ENCODE measurements around the gene SMARCAL1.
"Not testable (repeated sequence)": the region's sequence is repeated elsewhere in the genome, so short reads cannot be mapped to it uniquely, and the experiment has no call there.

The SMARCAL1 gene

DNA sequence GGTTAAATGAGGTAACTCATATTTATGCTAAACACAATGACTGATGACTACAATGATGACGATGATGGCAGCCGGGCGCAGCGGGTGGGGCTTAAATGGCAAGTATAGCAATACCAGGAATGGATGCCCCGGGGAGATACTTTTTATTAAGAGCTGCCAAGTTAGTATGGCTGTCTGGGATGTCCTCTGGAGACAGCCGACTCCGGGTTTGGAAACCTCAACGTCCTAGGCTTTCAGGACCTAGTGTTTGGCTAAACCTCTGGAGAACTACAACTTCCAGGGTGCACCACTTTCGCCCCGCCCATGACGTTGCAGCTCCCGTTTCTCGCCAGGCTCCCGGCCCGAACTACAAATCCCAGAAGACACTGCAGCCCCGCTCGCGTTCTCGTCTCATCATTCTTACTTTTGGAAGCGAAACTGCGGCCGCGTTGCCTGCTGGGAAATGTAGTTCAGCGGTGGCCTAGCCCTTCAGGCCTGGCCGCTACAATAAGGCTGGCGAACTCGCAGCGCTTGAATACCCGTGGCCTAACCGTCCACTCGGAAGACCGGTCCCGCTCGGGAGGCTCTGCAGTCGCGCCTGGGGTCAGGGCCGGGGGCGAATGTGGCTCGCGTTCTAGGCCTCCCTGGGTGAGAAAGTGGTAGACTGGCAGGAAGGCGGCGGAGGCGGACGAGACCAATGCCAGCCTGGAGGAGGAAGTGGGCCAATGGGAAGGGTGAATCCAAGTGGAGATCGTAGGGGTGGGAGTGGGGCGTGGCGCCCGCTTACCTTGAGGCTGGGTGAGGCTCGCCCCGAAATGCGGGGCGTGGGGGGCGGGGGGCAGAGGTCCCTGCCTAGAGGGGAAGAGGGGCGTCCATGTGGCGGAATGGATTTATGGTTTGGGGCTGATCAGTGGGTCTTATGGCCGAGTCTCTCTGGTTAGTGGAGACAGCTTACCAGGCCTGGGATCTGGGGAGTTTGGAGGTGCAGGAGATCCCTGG lies at the start of gene SMARCAL1:
TSS of gene SMARCAL1 (plus strand) at position 463 of the 978 bp plus-strand sequence. CDS start 2,221 bp downstream, outside the sequence.
- DNase-seq: peak; percentile 96

DNA sequence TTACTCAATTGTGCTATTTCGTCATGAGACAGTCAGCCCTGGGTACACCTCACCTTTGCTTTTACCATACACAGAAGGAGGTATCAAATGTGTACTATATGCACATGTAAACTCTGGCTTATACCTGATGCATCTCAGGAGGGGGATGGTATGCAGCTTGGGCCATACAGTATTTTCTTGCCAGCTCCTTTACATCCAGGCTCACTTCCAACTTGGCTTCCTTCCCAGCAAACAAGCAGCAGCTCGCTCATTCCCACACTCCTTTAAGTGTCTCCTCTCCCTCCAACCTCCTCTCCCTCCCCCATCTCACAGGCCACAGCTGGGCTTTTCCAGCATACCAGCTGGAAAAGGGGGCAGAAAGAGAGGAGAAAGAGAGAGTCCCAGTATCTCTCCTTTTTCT lies 49.6 kb upstream of the SMARCAL1 start:
- no peak for DNase-seq

DNA sequence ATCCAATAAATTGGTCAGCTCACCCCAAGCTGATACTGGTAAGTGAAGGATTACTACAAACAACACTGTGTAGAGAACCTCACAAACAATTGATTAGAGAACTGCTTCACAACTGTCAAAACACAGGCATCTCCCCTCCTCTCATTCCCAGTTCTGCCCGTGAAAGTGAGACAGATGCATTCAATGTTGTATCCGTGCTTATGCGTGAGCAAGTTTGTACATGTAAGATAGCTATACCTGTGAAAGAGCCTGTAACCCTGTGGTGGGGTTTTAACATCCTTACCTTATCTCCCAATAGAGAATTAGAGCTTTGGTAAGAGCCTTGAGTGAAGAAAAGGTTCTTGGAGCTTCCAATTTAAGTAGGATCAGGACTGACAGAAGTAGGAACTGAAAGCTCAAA lies 49.1 kb upstream of the SMARCAL1 start:
- no peak for DNase-seq

DNA sequence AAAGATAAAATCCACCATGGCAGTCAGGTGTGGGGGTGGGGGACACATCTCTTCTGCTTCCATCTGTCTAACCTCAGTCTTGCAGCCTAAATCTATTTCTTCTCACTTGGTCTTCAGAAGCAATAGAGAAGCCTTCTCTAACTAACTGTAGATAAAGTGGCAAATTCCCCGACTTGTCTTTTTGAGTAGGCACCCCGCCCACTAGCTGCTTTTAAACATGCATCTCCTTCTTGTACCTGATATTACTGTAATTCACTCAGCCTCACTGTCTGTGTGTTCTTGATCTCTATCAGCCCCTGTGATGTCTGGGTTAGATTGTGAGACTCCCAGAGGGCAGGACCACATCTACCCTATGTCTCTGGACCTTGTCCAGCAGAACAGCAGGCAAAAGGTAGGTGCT lies 46.8 kb upstream of the SMARCAL1 start:
- no peak for DNase-seq

DNA sequence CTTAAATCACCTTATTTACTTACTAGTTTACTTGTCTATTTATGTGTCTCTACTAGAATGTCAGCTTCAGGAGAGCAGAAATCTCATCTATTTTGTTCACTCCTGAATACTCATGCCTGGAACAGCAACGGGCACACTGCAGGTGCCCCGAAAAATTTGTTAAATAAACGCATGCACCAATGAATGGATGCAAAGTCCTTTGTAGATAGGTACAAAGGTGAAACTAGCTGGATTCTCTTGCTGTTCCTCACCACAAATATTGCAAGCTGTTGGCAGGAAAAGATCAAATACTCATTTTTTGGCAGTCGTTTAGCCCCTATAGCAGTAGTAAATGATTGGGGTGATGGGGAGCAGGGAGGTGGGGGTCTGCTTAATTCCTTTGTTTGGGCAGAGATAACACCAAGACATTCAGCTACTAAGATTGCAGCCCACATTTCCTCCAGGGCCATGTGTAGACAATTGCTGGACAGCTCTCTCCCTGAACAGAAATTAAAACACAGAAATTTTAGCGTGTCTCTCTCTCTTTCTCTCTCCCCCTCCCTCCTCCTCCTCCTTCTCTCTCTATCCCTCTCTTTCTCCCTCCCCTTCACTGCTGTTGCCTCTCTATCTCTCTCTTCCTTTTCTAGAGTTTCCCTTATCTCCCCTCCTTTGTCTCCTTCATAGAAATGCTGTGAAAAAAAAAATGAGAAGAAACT lies 45.4 kb upstream of the SMARCAL1 start:
- no peak for DNase-seq

DNA sequence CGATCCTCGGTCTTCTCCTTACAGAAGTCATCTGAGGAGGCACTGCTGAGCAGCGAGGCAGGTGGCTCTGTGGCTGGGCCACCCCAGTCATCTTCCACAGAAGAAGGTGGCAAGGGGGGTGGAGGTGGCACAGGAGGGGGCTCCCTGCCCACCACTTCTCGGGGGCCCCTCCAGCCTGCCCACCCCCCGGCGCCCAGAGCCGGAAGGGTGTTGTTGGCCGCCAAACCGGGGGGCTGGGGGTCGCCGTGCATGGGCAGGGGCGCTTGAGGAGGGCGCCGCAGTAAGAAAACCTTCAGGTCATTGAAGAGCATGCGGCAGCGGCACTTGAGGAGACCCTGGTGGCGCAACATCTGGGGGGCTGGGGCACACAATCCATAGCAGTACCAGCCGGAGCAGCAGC lies 42.5 kb upstream of the SMARCAL1 start:
- no peak for DNase-seq

DNA sequence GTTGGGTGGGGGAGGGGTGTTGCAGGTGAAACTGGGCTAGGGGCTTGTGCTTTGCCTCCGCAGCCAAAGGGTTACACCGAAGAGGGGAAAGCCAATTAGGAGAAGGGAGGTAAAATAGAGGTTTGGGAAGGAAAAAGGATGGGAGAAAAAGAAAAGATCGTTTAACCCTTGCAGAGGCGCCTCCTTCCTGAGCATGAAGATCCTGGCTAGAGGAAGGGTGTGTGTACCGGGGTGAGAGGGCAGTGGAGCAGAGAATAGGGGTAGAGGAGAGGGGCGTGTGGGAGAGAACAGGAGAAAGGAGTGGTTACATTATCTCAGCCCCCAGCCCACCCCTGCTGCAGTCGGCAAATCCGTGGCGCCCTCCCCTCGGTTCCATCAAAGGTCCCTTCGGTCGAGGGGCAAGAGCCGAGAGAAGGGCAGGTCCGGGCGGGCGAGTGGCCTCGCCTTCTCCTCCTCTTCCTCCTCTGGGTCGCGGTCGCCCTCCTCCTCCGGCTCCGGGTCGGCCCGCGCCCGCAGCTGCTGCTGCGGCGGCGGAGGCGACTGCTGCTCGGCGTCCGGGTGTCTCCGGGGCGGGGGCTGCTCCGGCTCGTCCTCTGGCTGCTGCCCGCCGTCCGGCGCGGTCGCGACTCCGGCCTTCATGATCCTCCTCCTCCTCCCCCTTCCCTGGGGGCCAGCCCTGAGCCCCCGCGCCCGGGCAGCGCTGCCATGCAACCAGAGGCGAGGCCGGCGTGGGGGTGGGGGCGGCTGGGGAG lies 41.1 kb upstream of the SMARCAL1 start:
- no peak for DNase-seq

DNA sequence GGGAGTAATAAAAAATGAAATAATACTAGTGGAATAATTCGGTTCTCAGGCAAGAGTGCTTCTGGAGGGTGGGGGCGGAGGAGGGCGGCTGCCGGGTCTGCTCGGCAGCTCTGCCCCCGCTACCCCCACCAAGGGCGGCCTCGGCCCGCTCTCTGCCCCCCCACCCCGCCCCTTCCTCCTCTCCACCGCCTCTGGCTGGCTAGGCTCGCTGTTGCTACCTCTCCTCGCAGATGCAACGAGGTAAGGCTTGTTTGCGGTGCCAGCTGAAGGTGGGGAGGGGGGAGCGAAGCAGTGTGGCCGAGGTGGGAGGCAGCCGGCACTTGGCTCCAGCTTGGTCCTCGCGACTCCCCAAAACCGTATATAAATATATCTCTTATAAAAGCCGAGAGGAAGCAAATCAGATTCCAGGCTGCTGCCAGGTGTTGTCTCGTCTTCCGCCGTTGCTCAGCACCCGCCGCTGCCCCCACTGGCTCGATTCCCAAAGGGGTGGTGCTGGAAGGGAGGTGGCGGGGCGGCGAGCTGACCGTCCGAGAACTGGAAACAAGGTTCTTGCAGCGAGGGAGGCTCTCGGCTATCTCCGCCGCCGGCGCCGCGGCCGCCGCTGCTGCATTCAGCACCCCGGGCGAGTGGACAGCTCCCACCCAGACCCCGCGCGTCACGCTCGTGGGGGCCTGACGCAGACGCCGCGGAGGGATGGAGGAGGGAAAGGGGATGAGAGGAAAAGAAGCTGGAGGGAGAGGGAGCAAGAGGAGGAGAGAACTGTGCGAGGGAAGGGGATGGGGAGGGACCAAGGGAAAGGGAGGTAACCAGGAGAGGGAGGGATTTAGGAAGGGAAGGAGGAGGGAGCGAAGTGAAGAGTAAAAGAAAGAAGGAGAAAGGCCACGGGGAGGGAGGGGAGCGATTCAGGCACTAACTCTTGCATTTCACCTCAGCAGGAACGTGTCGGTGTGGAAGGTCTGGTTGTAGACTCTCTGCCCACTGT lies 40.3 kb upstream of the SMARCAL1 start, which contains the start of gene MARCHF4:
TSS of gene MARCHF4 (minus strand) at position 763 of the 982 bp plus-strand sequence. CDS start 2,223 bp downstream, outside the sequence.
- DNase-seq: peak; percentile 58

DNA sequence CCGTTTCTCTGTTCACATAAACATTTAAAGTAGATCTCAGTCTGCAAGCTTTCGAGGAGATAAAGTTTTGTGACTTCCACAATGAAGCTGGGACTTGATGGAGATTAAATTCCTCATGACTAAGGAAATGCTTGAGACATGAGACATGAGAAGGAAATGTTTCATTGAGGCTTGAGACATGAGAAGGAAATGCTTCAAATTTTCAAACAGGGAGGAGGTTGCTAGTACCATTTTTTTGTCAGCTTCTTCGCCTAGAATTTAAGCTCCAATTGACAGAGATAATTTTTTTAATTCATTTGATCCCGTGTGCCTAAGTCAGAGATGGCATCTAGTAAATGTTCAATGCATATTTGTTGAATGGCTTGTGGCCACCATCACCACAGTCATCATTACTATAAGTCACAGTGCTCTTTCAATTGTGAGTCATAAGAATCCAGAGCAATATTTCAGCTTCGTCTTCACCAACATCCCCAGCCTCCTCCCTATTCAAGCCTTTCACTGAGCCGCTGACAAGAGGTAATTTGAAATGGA lies 39.5 kb upstream of the SMARCAL1 start:
- DNase-seq: no peak

DNA sequence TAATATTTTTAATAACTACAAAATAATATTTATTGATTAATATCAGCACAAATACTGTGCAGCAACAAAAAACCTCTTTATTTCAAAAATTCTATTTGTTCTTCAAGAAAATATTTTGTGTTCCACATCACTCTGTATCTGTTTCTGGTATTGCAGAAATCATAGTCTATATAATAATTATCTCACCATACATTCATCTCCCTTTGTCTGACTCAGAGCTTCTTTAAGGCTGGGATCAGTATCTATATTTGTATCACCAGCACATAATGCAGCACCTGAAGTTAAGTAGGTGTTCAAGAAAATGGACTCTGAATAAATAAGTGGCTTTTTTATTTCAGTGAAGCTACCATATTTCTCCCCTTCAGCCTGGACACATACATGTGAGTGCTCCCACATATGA lies 38.4 kb upstream of the SMARCAL1 start:
- no peak for DNase-seq

DNA sequence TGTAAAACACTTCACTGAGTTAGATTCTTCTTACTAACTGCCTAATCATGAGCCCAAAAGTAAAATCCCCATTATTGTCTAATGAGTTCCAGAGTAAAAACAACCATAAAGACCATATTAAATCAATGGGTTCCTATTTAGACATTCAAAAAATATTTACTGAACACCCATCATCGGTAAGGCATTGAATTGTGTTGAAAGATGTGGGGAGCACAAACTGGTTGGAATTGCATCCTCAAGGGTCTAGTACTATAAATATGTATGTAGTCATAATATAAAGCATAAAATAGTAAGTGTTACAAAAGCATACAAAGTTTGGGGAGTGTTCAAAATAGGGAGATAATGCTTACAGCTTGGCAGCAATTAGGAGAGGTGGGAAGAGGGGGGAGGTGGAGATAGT lies 37.0 kb upstream of the SMARCAL1 start:
- no peak for DNase-seq

DNA sequence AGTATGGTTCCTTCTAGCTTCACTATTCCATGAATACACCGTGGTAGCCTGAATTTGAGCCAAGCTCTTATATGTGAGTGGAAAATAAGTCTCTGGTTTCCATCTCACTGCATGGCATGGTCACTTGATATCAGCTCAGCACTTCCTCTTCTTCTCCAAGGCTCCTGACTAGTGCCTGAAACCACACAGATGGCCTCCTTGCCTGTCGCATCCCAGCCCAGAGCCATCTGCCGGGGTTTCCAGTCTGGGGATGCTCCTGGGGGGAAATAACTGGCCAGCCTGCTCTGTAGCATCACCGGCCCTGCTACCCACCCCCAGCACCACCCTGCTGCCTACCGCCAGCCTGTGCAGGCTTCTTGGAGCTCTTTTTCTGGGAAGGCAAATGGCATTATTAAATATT lies 32.3 kb upstream of the SMARCAL1 start:
- no peak for DNase-seq

DNA sequence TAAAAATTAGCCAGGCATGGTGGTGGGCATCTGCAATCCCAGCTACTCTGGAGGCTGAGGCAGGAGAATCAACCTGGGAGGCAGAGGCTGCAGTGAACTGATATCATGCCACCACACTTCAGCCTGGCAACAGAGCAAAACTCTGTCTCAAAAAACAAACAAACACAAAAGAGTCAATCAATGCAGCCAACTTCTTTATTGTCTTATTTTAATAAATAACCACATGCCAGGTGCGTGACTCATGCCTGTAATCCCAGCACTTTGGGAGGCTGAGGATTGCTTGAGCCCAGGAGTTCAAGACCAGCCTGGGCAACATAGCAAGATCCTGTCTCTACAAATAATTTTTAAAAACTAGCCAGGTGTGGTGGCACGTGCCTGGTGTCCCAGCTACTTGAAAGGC lies 27.9 kb upstream of the SMARCAL1 start:
- not testable (repeated sequence) for DNase-seq

DNA sequence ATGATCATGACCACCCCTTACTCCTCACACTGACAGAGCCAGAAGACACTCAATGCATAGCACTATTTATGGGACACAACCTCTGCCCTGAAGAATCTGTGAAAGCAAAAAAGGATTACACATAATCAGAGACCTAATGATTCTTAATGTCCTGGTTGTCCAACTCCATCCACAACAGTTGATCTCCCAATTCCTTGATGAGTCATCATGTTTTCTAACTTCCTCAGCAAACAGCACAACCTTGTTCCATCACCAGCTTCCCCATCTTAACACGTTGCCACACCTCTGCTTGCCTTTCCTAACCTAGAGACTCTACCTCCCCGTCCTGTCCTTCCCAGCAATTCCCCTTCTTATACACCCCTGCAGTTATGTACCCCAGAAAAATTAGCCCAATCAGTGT lies 26.8 kb upstream of the SMARCAL1 start:
- DNase-seq: no peak

DNA sequence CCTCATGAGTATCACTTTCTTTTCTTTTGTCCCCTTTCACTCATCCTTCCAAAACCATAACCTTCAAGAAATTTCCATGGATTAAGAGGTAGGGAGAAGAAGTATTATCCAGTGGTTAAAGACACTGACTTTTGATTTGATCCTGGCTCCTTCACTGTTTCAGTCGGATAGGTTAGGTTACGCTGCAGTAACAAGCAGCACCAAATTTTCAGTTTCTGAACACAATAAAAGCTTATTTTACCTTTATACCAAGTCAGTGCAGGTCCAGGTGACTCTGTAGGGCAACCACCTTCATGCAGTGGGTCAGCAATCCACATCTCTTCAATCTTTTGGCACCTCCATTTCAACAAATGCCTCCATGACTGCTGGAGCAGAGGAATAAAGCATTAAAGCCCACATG lies 25.0 kb upstream of the SMARCAL1 start:
- no peak for DNase-seq

DNA sequence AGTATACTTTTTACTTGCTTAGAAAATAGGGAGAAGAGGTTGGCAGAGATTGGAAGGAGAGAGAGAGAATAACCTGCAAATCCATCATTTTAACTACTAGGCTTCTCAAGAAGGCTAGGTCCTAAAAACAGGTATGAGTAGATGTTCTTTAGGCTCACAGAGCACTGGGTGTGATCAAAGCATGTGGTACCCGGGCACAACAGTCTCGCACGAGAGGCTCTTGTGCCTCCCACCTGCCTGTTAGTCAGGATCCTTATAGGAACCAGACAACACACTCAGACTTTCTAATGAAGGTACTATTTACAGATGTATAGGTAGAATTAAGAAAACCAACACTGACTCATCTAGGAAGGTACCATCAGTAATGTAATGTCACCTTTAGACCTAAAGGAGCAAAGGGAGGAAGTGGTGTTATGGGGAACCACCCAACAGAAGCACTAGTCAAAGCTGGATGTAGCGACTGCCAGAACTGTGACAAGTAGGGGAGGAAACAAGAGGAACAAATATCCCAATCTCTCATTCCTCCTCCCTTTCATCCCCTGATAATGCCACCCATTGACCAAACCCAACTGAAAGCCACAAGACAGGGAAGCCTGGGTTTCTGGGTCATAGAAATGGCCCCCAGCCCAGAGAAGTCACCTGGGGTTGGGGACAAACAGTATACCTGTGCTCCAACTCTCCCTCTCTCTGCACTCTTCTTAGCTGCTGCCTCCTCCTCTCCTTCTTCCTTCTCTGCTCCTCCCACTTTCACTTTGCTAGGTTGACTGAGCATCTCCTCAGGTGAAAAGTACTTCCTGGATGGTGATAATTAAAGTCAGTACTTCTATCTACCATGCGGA lies 24.0 kb upstream of the SMARCAL1 start:
- DNase-seq: no peak

DNA sequence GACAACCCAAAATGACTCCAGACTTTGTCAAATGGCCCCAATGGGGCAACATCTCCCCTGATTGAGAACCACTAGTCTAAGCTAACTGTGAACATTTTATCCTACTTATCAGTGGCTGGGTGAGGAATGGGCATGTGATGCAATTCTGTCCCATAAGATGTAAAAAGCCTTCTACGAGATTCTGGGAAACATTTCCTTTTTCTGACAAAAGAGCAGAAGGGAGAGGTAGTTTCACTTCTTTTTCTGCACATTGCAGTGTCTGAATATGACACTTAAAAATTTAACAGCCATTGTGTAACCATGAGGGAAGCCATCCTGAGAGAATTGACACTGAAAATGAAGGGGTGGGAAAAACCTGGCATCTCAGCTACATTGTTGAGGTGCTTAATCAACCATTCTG lies 22.7 kb upstream of the SMARCAL1 start:
- no peak for DNase-seq

DNA sequence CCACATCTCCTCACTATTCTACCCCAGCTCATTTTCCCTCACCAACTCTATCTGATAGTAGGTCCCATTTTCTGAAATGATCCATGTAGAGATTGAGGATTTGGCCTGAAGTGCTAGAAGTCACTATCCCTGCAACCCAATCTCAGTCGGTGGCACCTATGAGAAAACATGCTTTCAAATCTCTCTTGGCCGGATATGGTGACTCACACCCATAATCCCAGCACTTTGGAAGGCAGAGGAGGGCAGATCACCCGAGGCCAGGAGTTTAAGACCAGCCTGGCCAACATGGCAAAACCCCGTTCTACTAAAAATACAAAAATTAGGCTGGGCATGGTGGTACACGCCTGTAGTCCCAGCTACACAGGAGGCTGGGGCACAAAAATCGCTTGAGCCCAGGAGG lies 20.9 kb upstream of the SMARCAL1 start:
- DNase-seq: no peak

DNA sequence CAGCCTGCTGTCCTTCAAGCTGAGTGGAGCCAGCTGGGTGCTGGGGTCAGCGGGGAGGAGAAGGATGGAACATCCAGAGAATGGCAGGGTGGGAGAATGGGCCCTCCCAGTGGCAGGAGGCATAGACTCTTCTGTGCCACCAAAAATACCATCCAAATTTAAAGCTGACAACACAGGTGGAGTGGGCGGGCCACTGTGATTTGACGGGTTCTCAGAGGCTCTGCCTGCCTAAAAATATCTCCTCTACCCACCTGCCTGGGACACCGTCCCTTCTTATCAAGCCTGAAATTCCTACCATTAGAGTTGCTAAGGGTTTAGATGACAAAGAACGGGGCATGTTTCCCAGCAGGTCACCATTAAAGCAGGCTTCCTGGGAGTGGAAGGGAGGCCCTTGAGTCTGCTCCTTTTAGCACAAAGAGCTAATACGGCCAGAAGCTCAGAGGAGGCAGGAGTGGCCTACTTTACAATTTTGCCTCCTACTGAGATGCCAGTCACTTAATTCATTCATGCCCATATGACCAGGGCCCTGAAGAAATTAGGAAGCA lies 20.2 kb upstream of the SMARCAL1 start:
- no peak for DNase-seq
